ENCODE results near the gene GJC1. TPM values are rescaled to one million over a fixed set of nuclear protein-coding genes. Genes with fewer than 3 reads are reported as not detected.
A peak's percentile ranks its signal among the peaks of the same experiment; 100 is the strongest.

GJC1 gene
- total RNA-seq, 1 donor: 10.5 TPM

DNA sequence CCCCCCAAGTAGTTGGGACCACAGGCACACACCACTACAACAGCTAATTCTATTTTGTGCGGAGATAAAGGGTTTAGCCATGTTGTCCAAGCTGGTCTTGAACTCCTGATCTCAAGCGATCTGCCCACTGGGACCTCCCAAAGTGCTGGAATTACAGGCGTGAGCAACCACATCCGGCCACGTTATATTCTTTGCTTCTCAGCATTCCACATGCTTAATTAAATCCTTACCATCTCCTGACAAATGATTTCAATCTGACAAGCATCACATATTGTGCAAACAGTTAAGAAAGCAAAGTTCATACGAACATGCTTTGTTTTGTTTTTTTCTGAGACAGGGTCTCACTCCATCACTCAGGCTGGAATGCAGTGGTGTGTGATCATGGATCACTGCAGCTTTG, 35.8 kb upstream of the GJC1 start:
- no peaks in the 10 kb centered on the region for H4K20me1 ChIP-seq (ENCODE audit: insufficient read depth, low read length)
- peaks cover 78% of the 10 kb centered on the region for H3K36me3 ChIP-seq (ENCODE audit: insufficient read depth, low read length)
- no peak for DNase-seq (ENCODE audit: insufficient read length, low spot score, missing footprints)
- H3K79me2 ChIP-seq (ENCODE audit: insufficient read depth, low read length): no peaks in the 10 kb centered on the region
- TF ChIP-seq, protein P1, sequence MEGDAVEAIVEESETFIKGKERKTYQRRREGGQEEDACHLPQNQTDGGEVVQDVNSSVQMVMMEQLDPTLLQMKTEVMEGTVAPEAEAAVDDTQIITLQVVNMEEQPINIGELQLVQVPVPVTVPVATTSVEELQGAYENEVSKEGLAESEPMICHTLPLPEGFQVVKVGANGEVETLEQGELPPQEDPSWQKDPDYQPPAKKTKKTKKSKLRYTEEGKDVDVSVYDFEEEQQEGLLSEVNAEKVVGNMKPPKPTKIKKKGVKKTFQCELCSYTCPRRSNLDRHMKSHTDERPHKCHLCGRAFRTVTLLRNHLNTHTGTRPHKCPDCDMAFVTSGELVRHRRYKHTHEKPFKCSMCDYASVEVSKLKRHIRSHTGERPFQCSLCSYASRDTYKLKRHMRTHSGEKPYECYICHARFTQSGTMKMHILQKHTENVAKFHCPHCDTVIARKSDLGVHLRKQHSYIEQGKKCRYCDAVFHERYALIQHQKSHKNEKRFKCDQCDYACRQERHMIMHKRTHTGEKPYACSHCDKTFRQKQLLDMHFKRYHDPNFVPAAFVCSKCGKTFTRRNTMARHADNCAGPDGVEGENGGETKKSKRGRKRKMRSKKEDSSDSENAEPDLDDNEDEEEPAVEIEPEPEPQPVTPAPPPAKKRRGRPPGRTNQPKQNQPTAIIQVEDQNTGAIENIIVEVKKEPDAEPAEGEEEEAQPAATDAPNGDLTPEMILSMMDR (IDR thresholded peaks at IDR 0.05; ENCODE audit: extremely low read depth, low read depth, low read length): no peak
- H3K27me3 ChIP-seq (ENCODE audit: insufficient read depth, low read length): no peaks in the 10 kb centered on the region
- H3K4me2 ChIP-seq (ENCODE audit: insufficient read depth, low read length): no peak overlapping the region
- H3K27ac ChIP-seq (ENCODE audit: low read depth, low read length): no peak overlapping the region
- no peaks in the 10 kb centered on the region for H3K9me3 ChIP-seq (ENCODE audit: low read depth, low read length)
- H2AFZ ChIP-seq (ENCODE audit: low read length): no peak overlapping the region
- no peaks in the 10 kb centered on the region for H3K4me1 ChIP-seq (ENCODE audit: insufficient read depth, low read length)
- H3K4me3 ChIP-seq (ENCODE audit: insufficient read depth, low read length): no peak overlapping the region

DNA sequence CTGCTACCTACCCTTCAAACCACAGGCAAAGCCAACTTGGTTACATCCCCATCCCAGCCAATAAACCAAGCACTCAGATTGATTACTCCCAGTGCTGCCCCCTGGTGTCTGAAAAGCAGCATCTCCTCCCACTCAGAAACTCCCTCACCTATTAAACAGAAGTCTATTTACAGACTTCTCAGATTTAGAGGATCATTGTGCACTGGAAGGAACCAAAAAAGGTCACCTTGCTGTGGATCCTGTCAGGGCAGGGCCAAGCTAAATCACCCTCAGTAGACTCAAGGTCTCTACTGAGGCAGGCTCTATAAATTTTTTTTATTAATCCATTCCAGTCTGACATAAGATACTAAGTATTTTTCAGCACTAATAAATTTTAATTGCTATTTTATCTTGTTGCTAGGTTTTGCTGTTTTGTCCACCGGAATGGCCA, 35.2 kb upstream of the GJC1 start:
- no peaks in the 10 kb centered on the region for H4K20me1 ChIP-seq (ENCODE audit: insufficient read depth, low read length)
- no peaks in the 10 kb centered on the region for H3K4me1 ChIP-seq (ENCODE audit: insufficient read depth, low read length)
- no peak overlapping the region for H3K27ac ChIP-seq (ENCODE audit: low read depth, low read length)
- H3K36me3 ChIP-seq (ENCODE audit: insufficient read depth, low read length): peaks cover 78% of the 10 kb centered on the region
- H3K9me3 ChIP-seq (ENCODE audit: low read depth, low read length): no peaks in the 10 kb centered on the region
- H3K4me2 ChIP-seq (ENCODE audit: insufficient read depth, low read length): no peak overlapping the region
- H2AFZ ChIP-seq (ENCODE audit: low read length): no peak overlapping the region
- TF ChIP-seq, protein P1 (IDR thresholded peaks at IDR 0.05; ENCODE audit: extremely low read depth, low read depth, low read length): peak; percentile 90
- H3K4me3 ChIP-seq (ENCODE audit: insufficient read depth, low read length): no peak overlapping the region
- DNase-seq (ENCODE audit: insufficient read length, low spot score, missing footprints): peak; percentile 92
- H3K79me2 ChIP-seq (ENCODE audit: insufficient read depth, low read length): no peaks in the 10 kb centered on the region
- no peaks in the 10 kb centered on the region for H3K27me3 ChIP-seq (ENCODE audit: insufficient read depth, low read length)

DNA sequence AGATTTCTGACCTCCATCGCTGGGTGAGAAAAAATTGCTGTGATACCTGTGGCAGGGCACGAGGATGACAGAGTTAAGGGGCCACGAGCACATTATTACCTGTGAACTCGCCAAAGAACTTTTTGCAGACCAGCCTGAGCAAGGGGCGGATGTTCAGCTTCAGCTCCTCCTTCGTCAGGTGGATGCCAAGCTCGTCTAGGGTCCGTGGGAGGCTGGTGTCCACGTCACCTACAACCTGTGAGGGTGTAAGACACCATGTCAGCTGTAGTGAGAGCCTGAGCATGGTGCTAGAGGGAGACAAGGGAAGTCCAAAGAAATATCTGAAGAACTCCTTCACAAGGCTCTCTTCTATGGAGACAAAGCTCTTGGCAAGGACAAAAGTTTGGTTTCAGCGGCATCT, 34.7 kb upstream of the GJC1 start:
- no peak for DNase-seq (ENCODE audit: insufficient read length, low spot score, missing footprints)
- no peak overlapping the region for H3K4me2 ChIP-seq (ENCODE audit: insufficient read depth, low read length)
- no peaks in the 10 kb centered on the region for H3K9me3 ChIP-seq (ENCODE audit: low read depth, low read length)
- H3K79me2 ChIP-seq (ENCODE audit: insufficient read depth, low read length): no peaks in the 10 kb centered on the region
- no peak overlapping the region for H3K27ac ChIP-seq (ENCODE audit: low read depth, low read length)
- H3K27me3 ChIP-seq (ENCODE audit: insufficient read depth, low read length): no peaks in the 10 kb centered on the region
- H3K36me3 ChIP-seq (ENCODE audit: insufficient read depth, low read length): peaks cover 78% of the 10 kb centered on the region
- H2AFZ ChIP-seq (ENCODE audit: low read length): no peak overlapping the region
- H3K4me3 ChIP-seq (ENCODE audit: insufficient read depth, low read length): no peak overlapping the region
- TF ChIP-seq, protein P1 (IDR thresholded peaks at IDR 0.05; ENCODE audit: extremely low read depth, low read depth, low read length): no peak
- H3K4me1 ChIP-seq (ENCODE audit: insufficient read depth, low read length): no peaks in the 10 kb centered on the region
- H4K20me1 ChIP-seq (ENCODE audit: insufficient read depth, low read length): no peaks in the 10 kb centered on the region

DNA sequence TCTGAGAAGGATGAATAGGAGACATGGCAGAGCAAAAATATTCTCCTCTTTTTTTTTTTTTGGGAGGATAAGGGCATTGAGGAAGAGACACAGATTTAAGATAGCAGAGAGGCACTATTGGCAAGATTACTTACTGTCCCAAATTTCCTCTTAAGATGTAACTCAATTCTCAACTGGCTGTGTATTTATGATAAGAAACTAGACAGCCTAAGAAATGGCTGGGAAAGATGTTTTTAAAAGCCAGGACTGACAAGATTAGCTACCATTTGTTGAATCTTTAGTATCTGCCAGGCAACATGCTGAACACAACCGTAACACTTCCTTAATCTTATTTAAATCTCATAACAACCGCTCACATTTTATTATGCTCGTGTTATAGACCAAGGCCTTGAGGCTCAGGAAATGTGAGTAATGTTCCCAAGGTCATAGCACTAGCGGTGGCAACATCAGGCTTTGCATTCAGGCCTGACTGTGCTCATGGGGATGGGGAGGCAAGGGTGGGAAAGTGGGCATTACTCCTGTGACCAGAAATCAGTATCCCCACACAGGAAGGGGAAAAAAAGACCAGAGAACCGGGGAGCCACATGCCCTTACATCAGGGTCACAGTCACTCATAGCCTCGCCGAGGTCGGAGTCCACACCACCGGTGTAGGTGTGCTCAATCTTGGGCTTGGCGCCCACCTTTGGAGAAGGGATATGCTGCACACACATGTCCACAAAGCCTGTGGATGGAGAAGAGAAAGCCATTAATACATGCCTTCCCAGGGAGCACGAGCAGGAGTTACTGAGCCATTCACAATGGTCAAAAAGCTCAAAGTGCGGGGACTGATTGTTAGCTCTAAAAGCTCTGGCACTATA, 33.2 kb upstream of the GJC1 start:
- H4K20me1 ChIP-seq (ENCODE audit: insufficient read depth, low read length): no peaks in the 10 kb centered on the region
- H3K79me2 ChIP-seq (ENCODE audit: insufficient read depth, low read length): no peaks in the 10 kb centered on the region
- no peak overlapping the region for H2AFZ ChIP-seq (ENCODE audit: low read length)
- TF ChIP-seq, protein P1 (IDR thresholded peaks at IDR 0.05; ENCODE audit: extremely low read depth, low read depth, low read length): no peak
- DNase-seq (ENCODE audit: insufficient read length, low spot score, missing footprints): peak; percentile 14
- no peak overlapping the region for H3K27ac ChIP-seq (ENCODE audit: low read depth, low read length)
- no peak overlapping the region for H3K4me2 ChIP-seq (ENCODE audit: insufficient read depth, low read length)
- H3K9me3 ChIP-seq (ENCODE audit: low read depth, low read length): no peaks in the 10 kb centered on the region
- no peak overlapping the region for H3K4me3 ChIP-seq (ENCODE audit: insufficient read depth, low read length)
- H3K27me3 ChIP-seq (ENCODE audit: insufficient read depth, low read length): no peaks in the 10 kb centered on the region
- no peaks in the 10 kb centered on the region for H3K4me1 ChIP-seq (ENCODE audit: insufficient read depth, low read length)
- H3K36me3 ChIP-seq (ENCODE audit: insufficient read depth, low read length): peaks cover 81% of the 10 kb centered on the region
